ENCODE data around the gene ENOX2.

Gene ENOX2

DNA sequence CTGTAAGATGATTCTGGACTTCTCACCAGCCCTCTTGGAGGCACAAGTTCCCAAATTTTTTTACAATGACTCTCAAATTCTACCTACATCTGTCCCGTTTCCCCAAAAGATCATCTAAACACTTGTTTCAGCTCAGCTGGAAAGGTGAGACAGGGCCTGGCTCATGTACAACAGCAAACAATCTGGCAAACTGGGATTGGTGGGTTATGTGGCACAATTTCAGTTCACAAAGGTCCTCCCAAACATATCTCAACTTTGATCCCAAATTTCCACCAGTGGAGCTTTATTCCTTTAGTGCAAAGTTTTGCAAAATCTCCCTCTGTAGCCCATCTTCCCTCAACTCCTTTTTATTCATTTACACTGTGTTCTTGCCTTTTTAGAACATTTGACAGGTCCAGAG is 207.1 kb downstream of the ENOX2 start:
- no peak for DNase-seq

DNA sequence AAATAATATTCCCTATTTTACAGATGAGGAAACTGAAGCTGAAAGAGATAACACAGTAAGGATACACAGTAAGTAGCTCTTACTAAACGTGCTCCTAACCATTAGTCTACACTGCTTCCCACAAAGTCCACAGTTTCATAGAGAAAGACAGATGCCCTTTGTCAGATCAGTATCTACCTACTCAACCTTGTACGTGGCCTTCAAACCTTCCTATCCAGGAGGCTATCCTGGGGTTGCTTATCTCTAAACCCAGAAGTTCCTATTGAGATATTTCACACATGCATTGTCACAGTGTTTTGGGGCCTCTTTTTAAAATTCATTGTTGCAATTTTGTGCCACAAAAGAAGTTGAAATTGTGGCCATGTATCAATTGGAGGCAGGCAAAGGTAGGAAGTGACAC is 208.0 kb downstream of the ENOX2 start:
- no peak for DNase-seq

DNA sequence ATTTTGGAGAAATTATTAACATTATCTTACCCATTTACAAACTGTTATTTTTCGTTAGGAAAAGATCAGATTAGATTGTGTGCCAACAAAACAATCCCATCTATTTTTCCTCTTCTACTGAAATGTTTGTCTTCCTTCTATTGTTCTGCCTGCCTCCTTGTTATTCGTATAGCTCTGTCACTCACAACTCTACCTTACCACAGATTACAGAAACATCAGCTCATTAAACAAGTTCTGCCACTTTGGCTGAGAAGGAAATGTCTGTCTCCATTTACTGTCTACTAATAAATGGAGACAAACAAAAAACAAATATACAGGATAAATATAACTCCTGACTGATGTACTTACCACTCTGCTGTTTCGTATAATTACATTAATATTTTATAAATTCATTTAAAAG is 211.4 kb downstream of the ENOX2 start:
- DNase-seq = no peak

DNA sequence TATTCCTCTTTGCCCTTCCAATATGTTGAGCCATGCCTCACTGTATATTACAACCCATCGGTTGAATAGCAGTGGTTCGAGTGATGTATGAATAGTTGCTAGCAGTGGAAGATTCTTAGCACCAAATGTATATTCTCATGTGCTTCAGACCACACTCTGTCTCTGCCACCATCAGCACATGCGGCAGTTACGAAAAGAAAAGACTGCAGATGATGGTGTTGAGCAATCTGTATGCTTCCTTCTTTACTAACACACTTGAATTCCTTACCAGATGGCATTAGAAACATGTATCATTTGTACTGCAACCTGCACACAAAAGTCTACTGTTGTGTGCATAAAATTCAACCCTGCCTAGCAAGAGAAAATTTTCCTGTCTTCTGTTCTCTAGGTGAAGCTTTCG is 214.6 kb downstream of the ENOX2 start:
- DNase-seq = no peak

DNA sequence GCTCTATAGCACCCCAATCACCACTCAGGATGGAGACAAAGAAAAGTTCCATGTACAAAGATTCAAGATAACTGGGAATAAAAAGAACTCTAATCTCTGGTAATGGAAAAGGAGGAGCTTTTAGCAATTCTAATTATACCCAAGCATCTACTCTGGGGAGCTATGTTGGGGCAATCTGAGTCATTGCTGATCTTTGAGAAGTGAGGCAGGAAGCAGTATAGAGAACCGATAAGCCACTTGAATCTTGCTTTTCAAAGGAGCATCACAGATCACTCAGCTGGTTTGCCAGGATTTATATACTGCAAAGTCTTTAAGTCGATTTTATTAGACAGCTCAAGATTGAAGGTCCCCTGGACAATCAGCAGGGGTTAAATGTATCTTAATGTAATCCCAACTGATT is 220.0 kb downstream of the ENOX2 start:
- DNase-seq = no peak

DNA sequence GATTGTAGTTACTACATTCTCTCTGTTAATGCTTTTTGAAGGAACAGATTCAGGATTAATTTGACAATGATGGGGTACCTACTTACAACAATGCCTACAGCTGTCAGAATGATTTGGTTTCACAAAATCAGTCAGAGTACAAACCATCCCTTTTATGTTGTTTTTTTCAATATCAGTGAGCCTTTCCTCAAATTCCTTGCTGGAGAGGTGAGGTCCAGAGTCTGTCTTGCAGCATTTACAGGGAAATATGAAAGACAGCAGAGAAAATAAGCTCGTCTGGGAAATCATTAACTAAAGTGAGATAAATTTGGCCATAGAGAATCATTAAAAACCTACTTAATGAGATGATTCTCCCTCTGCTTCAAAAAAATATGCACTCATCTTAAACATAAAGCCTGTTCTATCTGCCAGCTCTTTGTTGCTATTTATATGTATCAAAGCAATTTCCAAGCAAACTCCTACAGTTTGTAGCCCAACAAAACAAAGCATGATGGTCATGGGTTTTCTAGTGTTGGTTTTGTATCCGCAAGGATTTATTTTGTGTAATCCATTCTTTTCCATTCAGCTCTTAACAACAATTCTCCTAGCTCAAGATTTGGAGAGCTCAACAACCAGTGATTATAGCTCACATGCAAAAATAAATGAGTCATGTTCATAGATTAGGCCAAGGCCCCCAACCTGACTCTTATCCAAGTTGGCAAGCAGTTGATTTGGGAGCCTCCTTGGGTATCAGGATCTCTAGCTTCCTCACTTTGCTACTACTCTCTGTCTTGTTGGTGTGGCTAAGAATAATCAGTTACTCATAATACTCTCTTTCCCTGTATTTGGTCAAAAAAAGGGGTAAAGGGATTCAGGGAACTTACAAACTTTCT is 222.6 kb downstream of the ENOX2 start:
- DNase-seq = no peak

DNA sequence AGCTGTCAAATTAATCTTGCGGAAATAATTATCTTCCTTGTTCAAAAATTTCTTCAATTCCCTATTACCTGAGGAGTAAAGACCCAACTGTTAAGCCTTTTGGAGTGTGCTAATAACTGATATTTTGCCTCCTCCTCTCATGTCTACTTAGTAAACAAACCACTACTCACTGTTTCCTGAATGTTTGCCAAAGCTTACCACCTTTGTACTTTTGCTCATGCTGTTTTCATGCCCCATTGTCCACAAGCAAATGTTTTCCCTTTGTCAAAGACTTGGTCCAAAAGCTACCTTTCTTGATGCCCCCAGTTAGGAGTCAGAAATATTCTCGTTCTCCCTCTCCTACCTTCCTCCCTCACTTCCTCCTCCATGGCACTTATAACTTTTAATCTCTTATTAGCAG is 226.1 kb downstream of the ENOX2 start:
- DNase-seq = no peak

DNA sequence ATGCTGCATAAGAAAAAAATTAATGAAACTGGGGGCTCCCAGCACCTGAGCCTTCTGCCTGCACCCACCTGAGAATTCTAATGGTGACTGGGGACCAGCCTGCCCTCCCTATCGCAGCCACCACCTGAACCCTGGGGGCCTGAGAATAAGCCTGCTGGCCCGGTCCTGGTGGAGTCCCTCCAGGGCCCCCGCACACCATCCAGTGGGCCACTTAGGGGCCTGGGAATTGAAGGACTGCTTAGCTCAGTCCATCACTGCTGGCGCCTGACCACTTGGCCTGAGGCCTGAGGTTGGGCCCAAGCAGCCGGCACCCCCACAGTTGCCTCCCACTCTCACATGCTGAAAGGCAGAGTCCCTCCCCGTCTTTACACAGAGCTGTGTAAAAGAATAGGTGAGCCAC is 230.8 kb downstream of the ENOX2 start:
- DNase-seq = no peak

DNA sequence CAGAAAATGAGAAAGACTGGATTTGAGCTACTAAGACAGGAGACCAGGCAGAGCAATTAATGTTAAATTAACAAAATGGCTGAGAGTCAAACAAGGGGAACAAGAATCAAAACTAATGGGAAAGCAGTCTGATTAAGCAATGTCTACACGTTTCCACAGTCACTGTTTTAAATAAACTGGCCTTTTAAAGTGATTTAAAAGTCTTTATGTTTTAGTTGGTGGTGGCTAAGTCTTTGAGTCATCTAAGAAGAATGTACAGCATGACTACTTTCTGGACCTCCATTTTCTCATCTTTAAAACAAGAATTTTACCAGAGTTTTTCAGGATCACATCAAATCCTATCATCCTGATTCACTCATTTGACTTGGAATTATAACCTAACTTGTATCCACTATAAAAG is 233.8 kb downstream of the ENOX2 start:
- DNase-seq = no peak

DNA sequence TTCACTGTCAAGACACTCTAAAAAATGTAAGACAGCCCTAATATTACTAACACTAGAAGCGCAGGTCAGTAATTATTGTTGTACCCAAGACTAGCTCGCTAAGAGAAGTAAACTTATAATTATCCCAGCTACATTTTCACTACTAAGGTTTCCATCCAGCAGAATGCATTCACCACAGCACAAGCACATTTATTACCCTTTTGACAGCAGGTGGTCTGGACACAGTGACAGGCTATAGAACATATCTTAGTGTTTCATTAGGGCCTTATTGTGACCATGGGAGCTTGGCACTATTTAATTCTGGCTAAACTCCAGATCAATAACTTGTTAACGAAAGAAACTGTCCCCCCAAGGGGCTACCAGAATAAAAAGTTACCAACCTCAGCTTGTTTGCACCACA is 237.7 kb downstream of the ENOX2 start:
- no peak for DNase-seq

DNA sequence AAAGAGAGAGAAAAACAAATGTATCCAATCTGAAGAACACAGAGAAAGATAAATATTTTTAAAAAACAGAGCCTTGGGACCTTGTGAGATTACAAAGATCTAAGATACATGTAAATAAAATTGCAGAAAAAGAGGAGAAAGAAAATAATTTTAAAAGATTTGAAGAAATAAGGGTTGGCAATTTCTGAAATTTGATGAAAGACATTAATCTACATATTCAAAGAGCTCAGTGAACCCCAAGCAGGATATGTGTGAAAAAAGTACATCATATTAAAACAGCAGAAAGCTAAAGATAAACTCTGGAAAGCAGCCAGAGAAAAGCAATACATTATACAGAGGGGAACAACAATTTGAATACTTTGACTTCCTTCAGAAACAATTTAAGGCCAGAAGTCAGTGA is 244.7 kb downstream of the ENOX2 start:
- DNase-seq = no peak

DNA sequence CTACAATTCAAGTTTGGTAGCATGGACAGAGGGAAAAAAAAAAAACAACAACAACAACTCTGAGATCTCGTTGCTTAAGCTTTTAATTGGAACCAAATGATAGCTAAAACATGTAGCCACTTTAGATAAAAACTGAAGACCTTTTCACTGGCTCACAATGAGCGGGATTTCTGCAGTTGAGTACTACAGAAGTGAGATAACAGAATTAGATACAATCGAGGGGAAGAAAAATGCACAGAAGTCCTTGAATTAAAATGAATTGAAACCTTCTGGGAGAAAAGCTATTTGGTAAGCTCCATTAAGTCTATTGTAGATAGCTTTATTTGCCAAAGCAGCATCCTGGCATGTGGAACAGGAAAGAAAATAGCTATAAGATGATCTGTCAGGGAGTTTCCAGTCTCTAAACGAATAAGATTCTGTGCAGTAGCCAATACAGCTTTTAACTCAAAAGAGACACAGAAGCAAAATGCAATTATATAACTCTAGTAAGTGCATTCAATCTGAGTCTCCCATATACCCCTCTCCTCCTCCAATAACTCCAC is 248.5 kb downstream of the ENOX2 start:
- DNase-seq = no peak

DNA sequence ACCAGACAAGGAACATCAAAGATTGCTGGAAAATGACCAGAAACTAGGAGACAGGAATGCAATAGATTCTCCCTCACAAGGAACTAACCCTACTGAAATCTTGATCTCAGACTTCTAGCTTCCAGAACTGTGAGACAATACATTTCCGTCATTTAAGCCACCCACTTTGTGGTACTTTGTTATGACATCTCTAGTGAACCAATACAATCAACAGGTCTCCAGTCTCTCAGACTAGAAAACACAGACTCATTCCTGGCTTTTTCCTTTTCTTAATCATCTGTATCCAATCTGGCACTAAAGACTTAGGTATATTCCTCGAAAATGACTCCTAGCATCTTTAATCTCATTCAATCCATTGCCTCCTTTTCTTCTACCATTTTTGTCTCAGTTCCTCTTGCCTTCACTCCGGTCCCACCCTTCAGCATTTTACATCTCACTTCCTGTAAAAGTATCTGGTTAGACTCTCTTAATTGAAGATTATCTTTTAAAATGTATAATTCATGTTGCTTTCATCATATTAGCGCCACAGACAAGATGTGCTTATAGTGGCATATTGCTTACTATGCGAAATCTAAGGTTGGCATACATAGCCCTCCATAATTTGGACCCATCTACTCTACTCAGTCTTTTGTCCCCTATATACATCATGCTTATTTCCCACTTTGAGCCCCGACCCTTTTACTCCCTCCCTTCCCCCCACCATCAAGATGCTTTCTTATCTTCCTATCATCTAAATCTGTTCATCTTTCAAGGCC is 250.0 kb downstream of the ENOX2 start:
- DNase-seq = no peak

DNA sequence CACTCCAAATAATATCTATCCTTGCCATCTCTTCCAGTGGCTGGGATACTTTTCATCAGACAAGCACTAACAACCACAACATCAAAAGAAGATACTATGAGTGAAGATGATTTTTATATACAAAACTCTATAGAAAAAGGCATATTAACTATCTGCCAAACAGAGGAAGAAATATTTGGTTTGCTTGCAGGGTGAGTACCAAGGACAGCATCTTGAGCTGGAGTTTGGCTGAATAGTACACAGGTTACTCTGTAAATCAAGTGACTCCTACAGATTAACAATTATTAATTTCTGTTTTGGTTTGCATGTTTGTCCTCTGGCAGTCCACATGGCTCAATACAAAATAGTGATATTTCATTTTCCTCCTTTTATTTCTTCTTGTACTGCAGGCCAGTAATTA is 253.3 kb downstream of the ENOX2 start:
- DNase-seq = no peak

DNA sequence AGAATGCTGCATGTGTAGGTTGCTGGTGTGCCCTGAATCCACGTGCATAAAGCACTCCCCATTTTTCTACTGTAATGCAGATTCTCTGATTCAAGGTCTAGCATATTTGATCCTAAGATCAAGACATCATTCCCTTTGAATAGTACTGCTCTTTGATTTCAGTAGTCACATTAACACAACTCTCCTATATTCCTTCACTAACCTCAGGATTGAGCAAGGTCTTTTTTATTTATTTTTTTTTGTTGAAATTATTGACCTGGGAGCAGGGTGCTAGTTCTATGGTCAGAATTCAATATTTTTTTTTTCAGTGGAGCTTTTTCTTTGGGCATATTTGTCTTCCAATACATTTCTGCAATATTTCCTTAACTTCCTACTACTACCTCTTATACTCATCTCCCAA is 255.5 kb downstream of the ENOX2 start:
- DNase-seq = no peak

DNA sequence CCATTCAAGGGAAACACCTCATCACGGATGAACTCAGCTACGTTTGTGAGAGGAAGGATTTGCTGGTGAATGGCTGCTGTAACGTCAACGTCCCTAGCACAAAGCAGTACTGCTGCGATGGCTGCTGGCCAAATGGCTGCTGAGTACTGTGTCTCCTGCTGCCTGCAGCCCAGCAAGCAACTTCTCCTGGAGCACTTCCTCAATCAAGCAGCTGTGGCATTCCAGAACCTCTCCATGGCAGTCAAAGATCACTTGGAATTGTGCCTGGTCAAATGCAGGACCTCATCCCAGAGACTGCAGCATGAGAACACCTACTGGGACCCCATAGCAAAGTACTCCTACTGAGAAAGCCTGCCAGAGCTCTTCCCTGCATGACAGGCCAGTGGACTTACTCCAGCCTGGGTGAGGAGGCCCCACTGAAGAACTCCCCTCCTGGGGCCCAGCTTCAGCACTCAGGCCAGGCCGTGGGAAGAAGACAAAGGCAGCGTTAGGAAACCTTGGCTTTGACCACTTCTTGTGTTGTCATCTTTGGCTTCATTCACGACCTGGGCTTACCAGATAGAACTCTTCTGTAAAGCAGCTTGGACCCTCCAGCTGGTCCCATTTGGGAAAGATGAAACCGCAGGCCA is 256.9 kb downstream of the ENOX2 start:
- DNase-seq = no peak

DNA sequence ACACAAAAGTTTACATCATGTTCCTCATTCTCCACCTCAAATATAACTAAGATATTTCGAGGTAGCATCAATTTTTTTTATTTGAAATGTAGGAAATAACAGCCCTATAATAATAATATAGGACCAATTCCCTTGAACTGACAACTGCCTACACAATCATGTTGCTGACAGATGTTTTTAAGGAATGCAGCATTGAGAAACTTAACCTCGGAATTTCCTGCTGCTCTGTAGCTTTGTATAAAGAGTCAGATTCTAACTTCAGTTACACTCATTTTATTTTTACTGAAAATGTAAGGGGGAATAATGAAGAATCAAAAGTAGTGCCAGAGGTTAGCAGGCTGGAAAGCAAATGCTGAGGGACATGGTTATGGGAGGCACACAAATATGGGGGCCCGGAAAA is 265.4 kb downstream of the ENOX2 start:
- no peak for DNase-seq

DNA sequence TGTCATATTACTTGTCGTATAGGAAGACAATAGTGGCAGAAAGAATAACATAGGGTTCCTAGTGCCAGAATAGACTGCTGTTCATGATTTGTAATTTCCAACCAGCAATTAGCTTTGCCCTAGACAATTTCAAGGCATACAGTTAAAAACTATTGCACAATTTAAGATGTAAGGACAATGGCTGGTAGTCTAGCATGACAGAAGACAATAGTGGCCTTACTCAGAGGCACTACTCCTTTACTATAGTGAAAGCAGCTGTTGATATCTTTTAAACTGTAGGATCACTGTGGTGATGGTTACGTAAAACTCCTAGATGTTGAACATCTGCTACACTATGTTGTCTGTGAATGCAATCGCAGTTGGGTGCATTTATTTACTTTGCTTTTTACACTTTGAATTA is 266.7 kb downstream of the ENOX2 start:
- no peak for DNase-seq

DNA sequence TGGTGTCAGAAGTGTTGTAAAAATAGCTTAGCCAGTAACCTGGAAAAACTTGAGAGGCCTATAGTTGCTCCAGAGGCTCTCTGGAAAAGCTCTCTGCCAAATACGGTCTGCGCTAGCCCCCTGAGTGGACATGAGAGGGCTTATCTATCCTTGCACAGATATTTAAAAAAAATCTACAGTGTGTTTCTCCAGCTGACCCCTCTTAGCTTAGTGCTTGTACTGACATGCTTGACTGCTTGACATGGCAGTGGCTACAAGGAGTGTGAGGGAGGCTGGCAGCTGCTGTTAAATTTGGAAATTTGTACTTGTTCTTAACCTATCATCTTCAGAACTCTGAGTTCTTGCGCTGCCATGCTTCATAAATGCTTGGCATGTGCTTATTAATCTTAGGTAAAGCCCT is 272.0 kb downstream of the ENOX2 start:
- no peak for DNase-seq

DNA sequence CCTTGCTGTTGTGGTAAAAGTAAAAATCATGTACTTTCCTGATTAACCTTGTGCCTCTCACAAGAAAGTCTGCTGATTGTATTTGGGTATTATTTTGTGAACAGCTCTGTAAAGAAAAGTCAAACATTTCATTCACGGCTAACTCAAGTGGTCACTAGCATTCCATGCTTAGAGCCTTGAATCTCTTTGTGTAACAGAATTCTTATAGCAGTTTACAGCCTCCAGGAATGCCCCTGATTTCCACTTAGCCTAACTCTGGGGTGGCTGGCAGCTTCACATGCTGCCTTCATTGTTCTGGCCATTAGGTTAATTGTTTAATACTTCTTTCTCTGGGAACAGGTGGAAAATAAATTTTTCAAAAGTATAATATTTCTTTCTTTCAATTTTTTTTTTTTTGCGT is 274.5 kb downstream of the ENOX2 start:
- no peak for DNase-seq

DNA sequence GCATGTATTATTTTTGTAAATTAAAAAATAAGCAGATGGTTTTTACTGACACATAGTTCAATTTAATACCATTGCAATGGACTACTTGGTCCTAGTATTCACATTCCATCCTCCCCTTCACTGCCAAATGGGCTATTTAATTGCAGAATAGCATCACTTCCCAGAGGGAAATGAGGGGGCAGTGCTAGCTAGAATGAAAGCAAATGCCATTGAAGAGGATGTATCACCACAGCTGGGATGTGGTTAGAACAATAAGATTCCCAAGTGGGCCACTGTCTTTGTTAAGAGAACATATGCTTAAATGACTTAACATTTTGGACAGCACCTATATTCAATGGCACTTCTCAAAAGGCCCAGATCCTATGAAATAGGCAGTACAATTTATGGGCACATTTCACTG is 276.5 kb downstream of the ENOX2 start:
- no peak for DNase-seq

DNA sequence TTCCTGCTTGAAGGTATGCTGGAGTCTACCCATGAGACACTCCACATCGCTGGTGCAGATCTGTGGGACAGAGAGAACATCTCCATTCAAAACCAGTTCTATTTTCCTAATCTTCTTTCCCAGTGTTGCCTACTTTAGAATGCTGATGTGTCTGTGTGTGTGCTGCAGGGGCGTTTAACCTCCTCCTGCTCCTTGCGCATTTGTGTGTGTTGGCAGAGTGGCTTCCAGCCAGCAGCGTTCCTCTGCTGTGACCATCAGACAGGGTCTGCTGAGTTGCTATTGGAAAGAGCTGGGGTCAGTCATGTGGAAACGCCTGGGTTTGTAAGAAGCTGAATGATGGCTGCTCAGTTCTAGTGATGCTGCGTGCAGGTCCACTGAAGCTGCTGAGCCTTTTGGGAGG is 277.6 kb downstream of the ENOX2 start:
- no peak for DNase-seq

DNA sequence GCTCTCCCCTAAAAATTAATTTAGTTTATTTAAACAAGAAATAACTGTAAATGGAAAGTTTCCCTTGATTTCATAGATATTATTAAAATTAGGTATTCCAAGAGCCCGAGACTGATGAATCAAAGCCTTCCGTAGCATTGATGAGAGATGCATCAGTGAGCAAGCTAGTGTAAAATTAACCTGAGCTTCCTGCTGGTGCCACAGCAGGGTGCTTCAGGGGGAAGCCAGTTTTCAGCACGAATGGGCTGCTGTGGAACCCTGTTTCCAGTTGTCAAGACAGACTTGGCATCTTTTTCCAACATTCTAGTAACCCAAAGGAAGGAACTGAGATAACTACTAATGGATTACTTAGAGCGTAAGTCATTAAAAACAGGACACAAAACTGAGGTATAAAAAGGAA is 279.5 kb downstream of the ENOX2 start:
- DNase-seq = no peak

DNA sequence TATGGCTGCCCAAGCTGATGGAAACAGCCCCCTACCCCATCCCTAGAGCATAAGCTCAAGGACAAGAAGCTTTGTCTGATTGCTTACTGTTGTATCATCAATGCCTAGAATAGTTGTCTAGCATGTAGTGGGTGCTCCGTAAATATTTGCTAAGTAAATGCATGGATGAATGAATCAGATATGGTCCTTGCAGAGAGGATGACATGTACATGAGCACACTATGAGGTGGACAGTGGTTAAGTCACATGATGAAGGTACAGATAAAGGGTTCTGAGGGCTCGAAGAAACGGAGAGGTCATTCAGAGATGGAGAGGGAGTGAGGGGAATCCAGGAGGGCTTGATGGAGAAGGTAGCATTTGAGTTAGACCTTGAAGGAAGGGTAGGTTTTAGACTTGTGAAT is 287.1 kb downstream of the ENOX2 start:
- DNase-seq = no peak
